H9 (cell line): ENCODE results near the gene NFASC. TPM values are rescaled to one million over a fixed set of nuclear protein-coding genes. Genes with fewer than 3 reads are reported as not detected.

Experiments
- DNase-seq: peaks from one replicate; pipeline ENCODE4 v3.0.0-alpha.2; 2017
- H2AFZ ChIP-seq: one replicate; pipeline ENCODE4 v1.6.1; 2013; ENCODE audit warnings: mild to moderate bottlenecking, low read length, control low read depth, moderate library complexity
- H2AK5ac ChIP-seq: 2 replicates; pipeline ENCODE4 v1.6.1; 2013; ENCODE audit warnings: low read length, control low read depth, mixed read lengths; ENCODE audit not compliant: insufficient read length
- H2BK120ac ChIP-seq: one replicate; pipeline ENCODE4 v1.6.1; 2013; ENCODE audit warnings: low read depth, mild to moderate bottlenecking, low read length, control low read depth, inconsistent platforms; ENCODE audit not compliant: poor library complexity, severe bottlenecking
- H2BK12ac ChIP-seq: 2 replicates; pipeline ENCODE4 v1.6.1; 2013; ENCODE audit warnings: low read length, control low read depth, mixed read lengths, low read depth; ENCODE audit not compliant: insufficient read length
- H2BK15ac ChIP-seq: 2 replicates; pipeline ENCODE4 v1.6.1; 2013; ENCODE audit warnings: low read depth, low read length, control low read depth
- H2BK20ac ChIP-seq: one replicate; pipeline ENCODE4 v1.6.1; 2013; ENCODE audit warnings: low read depth, mild to moderate bottlenecking, low read length, control low read depth, inconsistent platforms; ENCODE audit not compliant: poor library complexity, severe bottlenecking
- H2BK5ac ChIP-seq: 2 replicates; pipeline ENCODE4 v1.6.1; 2013; ENCODE audit warnings: low read length, control low read depth, mixed read lengths; ENCODE audit not compliant: insufficient read length
- H3K14ac ChIP-seq: 2 replicates; pipeline ENCODE4 v1.6.1; 2013; ENCODE audit warnings: low read length, control low read depth; ENCODE audit not compliant: insufficient read depth
- H3K18ac ChIP-seq: 2 replicates; pipeline ENCODE4 v1.6.1; 2013; ENCODE audit warnings: low read depth, mild to moderate bottlenecking, mixed read lengths, low read length, control low read depth; ENCODE audit not compliant: insufficient read length
- H3K23ac ChIP-seq: 2 replicates; pipeline ENCODE4 v1.6.1; 2013; ENCODE audit warnings: low read length, control low read depth, mixed read lengths, low read depth; ENCODE audit not compliant: insufficient read length
- H3K23me2 ChIP-seq: 2 replicates; pipeline ENCODE4 v1.6.1; 2013; ENCODE audit warnings: low read depth, mild to moderate bottlenecking, mixed read lengths, low read length, control low read depth; ENCODE audit not compliant: insufficient read length, poor library complexity, severe bottlenecking
- H3K27ac ChIP-seq: 2 replicates; pipeline ENCODE4 v1.5.1; 2013; ENCODE audit warnings: low read length, control low read depth, mixed read lengths, low read depth; ENCODE audit not compliant: insufficient read length
- H3K27me3 ChIP-seq: 2 replicates; pipeline ENCODE4 v1.6.1; 2013; ENCODE audit warnings: low read length, control low read depth, inconsistent platforms; ENCODE audit not compliant: insufficient read depth
- H3K4ac ChIP-seq: 2 replicates; pipeline ENCODE4 v1.6.1; 2013; ENCODE audit warnings: low read depth, mild to moderate bottlenecking, control low read depth, inconsistent platforms, low read length, moderate library complexity
- H3K4me1 ChIP-seq: 2 replicates; pipeline ENCODE4 v1.6.1; 2013; ENCODE audit warnings: low read length, control low read depth, inconsistent platforms; ENCODE audit not compliant: insufficient read depth
- H3K4me2 ChIP-seq: 2 replicates; pipeline ENCODE4 v1.6.1; 2013; ENCODE audit warnings: low read length, control low read depth, mixed read lengths; ENCODE audit not compliant: insufficient read length, insufficient read depth
- H3K56ac ChIP-seq: 2 replicates; pipeline ENCODE4 v1.6.1; 2013; ENCODE audit warnings: low read depth, mild to moderate bottlenecking, mixed read lengths, low read length, control low read depth; ENCODE audit not compliant: insufficient read length
- H3K79me1 ChIP-seq: 2 replicates; pipeline ENCODE4 v1.6.1; 2013; ENCODE audit warnings: low read depth, mild to moderate bottlenecking, moderate library complexity, low read length, control low read depth, inconsistent platforms; ENCODE audit not compliant: insufficient read depth, poor library complexity, severe bottlenecking
- H3K79me2 ChIP-seq: 2 replicates; pipeline ENCODE4 v1.6.1; 2013; ENCODE audit warnings: low read length, control low read depth, inconsistent platforms; ENCODE audit not compliant: insufficient read depth
- H3K9ac ChIP-seq: 2 replicates; pipeline ENCODE4 v1.6.1; 2013; ENCODE audit warnings: low read length, control low read depth, mixed read lengths; ENCODE audit not compliant: insufficient read length; ENCODE audit errors: extremely low read depth
- H3K9me3 ChIP-seq: one replicate; pipeline ENCODE4 v1.6.1; 2013; ENCODE audit warnings: low read depth, low read length, inconsistent platforms; ENCODE audit not compliant: control insufficient read depth
- H3T11ph ChIP-seq: one replicate; pipeline ENCODE4 v1.6.1; 2013; ENCODE audit warnings: mild to moderate bottlenecking, low read length, control low read depth, inconsistent platforms
- H4K20me1 ChIP-seq: one replicate; pipeline ENCODE4 v1.6.1; 2013; ENCODE audit not compliant: control insufficient read depth, insufficient read length, insufficient read depth
- H4K5ac ChIP-seq: 2 replicates; pipeline ENCODE4 v1.6.1; 2013; ENCODE audit warnings: low read depth, mild to moderate bottlenecking, mixed read lengths, low read length, control low read depth; ENCODE audit not compliant: insufficient read length
- H4K8ac ChIP-seq: replicated peaks from 2 replicates; pipeline ENCODE4 v1.6.1; 2013; ENCODE audit warnings: low read length, control low read depth, mixed read lengths, low read depth; ENCODE audit not compliant: insufficient read length
- H4K91ac ChIP-seq: 2 replicates; pipeline ENCODE4 v1.6.1; 2013; ENCODE audit warnings: low read depth, mild to moderate bottlenecking, moderate library complexity, mixed read lengths, low read length, control low read depth; ENCODE audit not compliant: insufficient read length
- H3K27ac Mint-ChIP-seq, 3 experiments: 2 replicates in 2 of 3; 3 replicates in 1 of 3; pipeline ENCODE4 v1.8.0; 2020 to 2021; ENCODE audit warnings: mixed read lengths in 3 of 3, mild to moderate bottlenecking in 1 of 3, moderate library complexity in 1 of 3
- H3K27me3 Mint-ChIP-seq: 2 replicates; pipeline ENCODE4 v1.8.0; 2021; ENCODE audit warnings: low read depth, mild to moderate bottlenecking, moderate library complexity, mixed read lengths
- H3K36me3 Mint-ChIP-seq, 3 experiments: 2 replicates in 2 of 3; 3 replicates in 1 of 3; pipeline ENCODE4 v1.8.0; 2020 to 2021; ENCODE audit warnings: low read depth in 3 of 3, mixed read lengths in 3 of 3; ENCODE audit not compliant: insufficient read depth in 1 of 3
- H3K4me1 Mint-ChIP-seq, 2 experiments: 2 replicates each; pipeline ENCODE4 v1.8.0; 2020; ENCODE audit warnings: mixed read lengths in 2 of 2
- H3K4me3 Mint-ChIP-seq, 2 experiments: 2 replicates in 1 of 2; 3 replicates in 1 of 2; pipeline ENCODE4 v1.8.0; 2020 to 2021; ENCODE audit warnings: mild to moderate bottlenecking in 2 of 2, mixed read lengths in 2 of 2, moderate library complexity in 1 of 2
- H3K9me3 Mint-ChIP-seq, 2 experiments: 2 replicates in 1 of 2; 3 replicates in 1 of 2; pipeline ENCODE4 v1.8.0; 2020; ENCODE audit warnings: mild to moderate bottlenecking in 2 of 2, mixed read lengths in 2 of 2, moderate library complexity in 1 of 2
- WGBS: extraction: QIAGEN DNeasy Blood & Tissue Kit; methylation state at CpG from one replicate; pipeline ENCODE4 v1.1.7; 2013; ENCODE audit warnings: missing lambda C conversion rate, low lambda C conversion rate, mixed read lengths; ENCODE audit not compliant: insufficient read length; ENCODE audit errors: extremely low coverage; 5-methylcytosine and 5-hydroxymethylcytosine counted together
- total RNA-seq: library from RNA; stranded (reverse); gene quantifications from 2 replicates; pipeline ENCODE4 v1.2.1, GENCODE V29; 2021
- TF ChIP-seq, protein P1 (sequence below): fragments of 200-600 bp; sonication (generic); conservative IDR thresholded peaks from 3 replicates; pipeline ENCODE4 v1.8.0; 2021; ENCODE audit warnings: antibody characterized with exemption, mild to moderate bottlenecking

Gene NFASC
- total RNA-seq, 1 experiment from 2014 or later, result 5.0 TPM

DNA sequence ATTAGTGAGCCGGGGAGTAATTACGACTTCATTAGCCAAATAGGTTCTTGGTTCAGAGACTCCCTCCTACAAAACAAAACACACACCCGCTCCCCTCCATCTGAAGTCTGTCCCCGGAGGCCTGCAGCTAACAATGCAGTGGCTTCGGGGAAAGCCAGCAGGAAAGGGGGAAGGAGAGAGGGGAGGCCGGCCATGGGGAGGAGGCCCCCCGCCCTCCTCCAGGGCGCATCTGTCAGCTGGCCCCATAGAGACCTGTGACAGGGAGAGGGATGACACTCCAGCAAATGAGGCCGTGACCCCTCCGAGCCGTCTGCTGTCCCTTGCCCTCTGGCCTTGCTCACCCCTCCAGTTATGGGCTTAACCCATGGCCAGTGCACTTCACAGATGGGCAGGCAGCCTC lies 160.2 kb downstream of the NFASC start:
- H2BK12ac ChIP-seq, result no peak overlapping the region
- no CpG with 5 or more reads among the region's 11 CpGs for WGBS
- no peak overlapping the region for H3K4me2 ChIP-seq
- H3K79me1 ChIP-seq, result no peaks in the 10 kb centered on the region
- H3K27me3 ChIP-seq, result no peaks in the 10 kb centered on the region
- Mint-ChIP-seq H3K27me3 (peaks cover 20% of the 10 kb centered on the region), H3K27ac (no peak overlapping the region), H3K36me3 (no peaks in the 10 kb centered on the region), H3K4me3 (no peak overlapping the region; a peak in 1 of 5 replicates), H3K4me1 (peaks cover 16 to 50% of the 10 kb centered on the region in 2 experiments), H3K9me3 (no peaks in the 10 kb centered on the region; a peak in 1 of 5 replicates)
- no peak overlapping the region for H2AFZ ChIP-seq
- H3T11ph ChIP-seq, result no peak overlapping the region
- no peak overlapping the region for H2BK5ac ChIP-seq
- no peak overlapping the region for H3K23ac ChIP-seq
- H2BK15ac ChIP-seq, result no peak overlapping the region
- H3K27ac ChIP-seq, result no peak overlapping the region
- no peak for DNase-seq
- no peak overlapping the region for H3K14ac ChIP-seq
- no peak overlapping the region for H4K91ac ChIP-seq
- H3K9me3 ChIP-seq, result no peaks in the 10 kb centered on the region
- no peak overlapping the region for H4K5ac ChIP-seq
- no peak overlapping the region for H2AK5ac ChIP-seq
- no peak overlapping the region for H2BK20ac ChIP-seq
- H3K23me2 ChIP-seq, result no peaks in the 10 kb centered on the region
- H3K9ac ChIP-seq, result no peak overlapping the region
- H3K4me1 ChIP-seq, result no peaks in the 10 kb centered on the region; the same call in 1 of the 2 replicates
- no peak overlapping the region for H3K56ac ChIP-seq
- no peaks in the 10 kb centered on the region for H3K79me2 ChIP-seq
- H4K8ac ChIP-seq, result no peak overlapping the region
- H2BK120ac ChIP-seq, result no peak overlapping the region
- H4K20me1 ChIP-seq, result no peaks in the 10 kb centered on the region
- TF ChIP-seq, protein P1, sequence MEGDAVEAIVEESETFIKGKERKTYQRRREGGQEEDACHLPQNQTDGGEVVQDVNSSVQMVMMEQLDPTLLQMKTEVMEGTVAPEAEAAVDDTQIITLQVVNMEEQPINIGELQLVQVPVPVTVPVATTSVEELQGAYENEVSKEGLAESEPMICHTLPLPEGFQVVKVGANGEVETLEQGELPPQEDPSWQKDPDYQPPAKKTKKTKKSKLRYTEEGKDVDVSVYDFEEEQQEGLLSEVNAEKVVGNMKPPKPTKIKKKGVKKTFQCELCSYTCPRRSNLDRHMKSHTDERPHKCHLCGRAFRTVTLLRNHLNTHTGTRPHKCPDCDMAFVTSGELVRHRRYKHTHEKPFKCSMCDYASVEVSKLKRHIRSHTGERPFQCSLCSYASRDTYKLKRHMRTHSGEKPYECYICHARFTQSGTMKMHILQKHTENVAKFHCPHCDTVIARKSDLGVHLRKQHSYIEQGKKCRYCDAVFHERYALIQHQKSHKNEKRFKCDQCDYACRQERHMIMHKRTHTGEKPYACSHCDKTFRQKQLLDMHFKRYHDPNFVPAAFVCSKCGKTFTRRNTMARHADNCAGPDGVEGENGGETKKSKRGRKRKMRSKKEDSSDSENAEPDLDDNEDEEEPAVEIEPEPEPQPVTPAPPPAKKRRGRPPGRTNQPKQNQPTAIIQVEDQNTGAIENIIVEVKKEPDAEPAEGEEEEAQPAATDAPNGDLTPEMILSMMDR, result no peak
- H3K18ac ChIP-seq, result no peak overlapping the region
- H3K4ac ChIP-seq, result no peak overlapping the region
